ENCODE measurements around the gene PER1. TPM values are rescaled to one million over a fixed set of nuclear protein-coding genes. Genes with fewer than 3 reads are reported as not detected.
A peak's percentile ranks its signal among the peaks of the same experiment; 100 is the strongest.
"Not testable (repeated sequence)": the region's sequence is repeated elsewhere in the genome, so short reads cannot be mapped to it uniquely, and the experiment has no call there.

Gene PER1
- total RNA-seq, 4 donors from 2014 or later, result 33.6 to 95.0 (median 56.3) TPM

- 0% methylated on average over 8 to 10 of the region's 56 CpGs for WGBS, 2 donors
- no peak for DNase-seq
- Histone ChIP-seq H3K36me3 (no peaks in the 10 kb centered on the region), H3K4me1 (peaks cover 21 to 44% (median 32%) of the 10 kb centered on the region in 3 donors), H3K9me3 (no peaks in the 10 kb centered on the region), H3K27ac (peak within 1 kb of the TSS; percentile 85 to 96 (median 88)), H3K27me3 (no peaks in the 10 kb centered on the region), H3K4me3 (peak within 1 kb of the TSS; percentile 60 to 85 (median 67))
- TF ChIP-seq POLR2A (IDR thresholded peaks at IDR 0.05) (peak in 1 of 4 donors; percentile 72), CTCF (IDR thresholded peaks at IDR 0.05) (no peak)
- intact Hi-C loops (cut with DNase I), result no loop called here
Observed at GRCh38 chr17:8176197-8176940, 24.2 kb upstream of the PER1 start, which contains the start of gene TMEM107. Gene TMEM107 (minus strand): TSS chr17:8176380. CDS start chr17:8176286, 94 bp downstream.

GRCh38 chr17:8175795-8176196 lies 23.6 kb upstream of the PER1 start:
- no peak for DNase-seq
- peaks cover 21 to 44% (median 32%) of the 10 kb centered on the region in 3 donors for H3K4me1 ChIP-seq
- intact Hi-C loops (cut with DNase I), result no loop called here
- H3K4me3 ChIP-seq, result peak overlapping the region; percentile 60 to 85 (median 67)
- H3K27ac ChIP-seq, result peak overlapping the region; percentile 85 to 96 (median 88)
- no peaks in the 10 kb centered on the region for H3K9me3 ChIP-seq
- no peak for TF ChIP-seq CTCF (IDR thresholded peaks at IDR 0.05)
- no peak for TF ChIP-seq POLR2A (IDR thresholded peaks at IDR 0.05)
- WGBS, 2 donors, result 6 to 7% methylated on average over 5 to 8 of the region's 11 CpGs
- H3K27me3 ChIP-seq, result no peaks in the 10 kb centered on the region
- H3K36me3 ChIP-seq, result no peaks in the 10 kb centered on the region

GRCh38 chr17:8173871-8174322 lies 21.7 kb upstream of the PER1 start:
- 1 to 3% methylated on average over 14 of the region's 14 CpGs for WGBS, 2 donors
- H3K4me3 ChIP-seq, result peak overlapping the region; percentile 27 to 57 (median 46)
- H3K9me3 ChIP-seq, result no peaks in the 10 kb centered on the region
- TF ChIP-seq POLR2A (IDR thresholded peaks at IDR 0.05) (no peak), CTCF (IDR thresholded peaks at IDR 0.05) (no peak)
- intact Hi-C loops (cut with DNase I), result no loop called here
- H3K4me1 ChIP-seq, result peaks cover 21 to 44% (median 32%) of the 10 kb centered on the region in 3 donors
- peak overlapping the region; percentile 81 to 96 (median 90) for H3K27ac ChIP-seq
- H3K27me3 ChIP-seq, result no peaks in the 10 kb centered on the region
- no peaks in the 10 kb centered on the region for H3K36me3 ChIP-seq
- DNase-seq, result no peak

GRCh38 chr17:8173056-8173870 lies 21.1 kb upstream of the PER1 start:
- no peaks in the 10 kb centered on the region for H3K9me3 ChIP-seq
- peak; percentile 96 to 100 (median 99) for TF ChIP-seq POLR2A (IDR thresholded peaks at IDR 0.05)
- peak in 3 of 6 experiments; percentile 13 to 26 (median 19) for TF ChIP-seq CTCF (IDR thresholded peaks at IDR 0.05)
- H3K36me3 ChIP-seq, result no peaks in the 10 kb centered on the region
- peak overlapping the region; percentile 81 to 96 (median 90) for H3K27ac ChIP-seq
- intact Hi-C loops (cut with DNase I), result no loop called here
- no peak for DNase-seq
- 0% methylated on average over 23 of the region's 23 CpGs for WGBS, 2 donors
- H3K4me3 ChIP-seq, result peak overlapping the region; percentile 27 to 57 (median 46)
- H3K27me3 ChIP-seq, result no peaks in the 10 kb centered on the region
- peaks cover 21 to 44% (median 32%) of the 10 kb centered on the region in 3 donors for H3K4me1 ChIP-seq

- H3K4me3 ChIP-seq; DNase-seq; H3K27ac ChIP-seq; H3K27me3 ChIP-seq; intact Hi-C loops (cut with DNase I); H3K36me3 ChIP-seq; H3K9me3 ChIP-seq: not testable (repeated sequence)
- WGBS, 2 donors, result 90 to 92% methylated on average over 12 to 18 of the region's 19 CpGs
- H3K4me1 ChIP-seq, result peaks cover 18 to 39% (median 23%) of the 10 kb centered on the region in 3 donors
Observed at GRCh38 chr17:8170186-8170585, 18.0 kb upstream of the PER1 start.
